GM19035 (cell line): Measurements from ENCODE around the gene ABCB10.
"Not testable (repeated sequence)": the region's sequence is repeated elsewhere in the genome, so short reads cannot be mapped to it uniquely, and the experiment has no call there.

Experiments
- ATAC-seq: cut with Tn5 transposase; IDR thresholded peaks from one replicate; pipeline ENCODE4 v1.9.1; 2021; ENCODE audit not compliant: unreplicated experiment

Gene ABCB10

GRCh38 chr1:229558460-229559335 is at the start of gene ABCB10:
Gene ABCB10 (minus strand): TSS chr1:229558707. CDS start chr1:229558652, 55 bp downstream.
- ATAC-seq = peak; percentile 87

GRCh38 chr1:229607370-229607769 is 48.9 kb upstream of the ABCB10 start:
- ATAC-seq = no peak

- no peak for ATAC-seq
These were observed 45.0 kb upstream of the ABCB10 start for GRCh38 chr1:229603371-229604005.

DNA sequence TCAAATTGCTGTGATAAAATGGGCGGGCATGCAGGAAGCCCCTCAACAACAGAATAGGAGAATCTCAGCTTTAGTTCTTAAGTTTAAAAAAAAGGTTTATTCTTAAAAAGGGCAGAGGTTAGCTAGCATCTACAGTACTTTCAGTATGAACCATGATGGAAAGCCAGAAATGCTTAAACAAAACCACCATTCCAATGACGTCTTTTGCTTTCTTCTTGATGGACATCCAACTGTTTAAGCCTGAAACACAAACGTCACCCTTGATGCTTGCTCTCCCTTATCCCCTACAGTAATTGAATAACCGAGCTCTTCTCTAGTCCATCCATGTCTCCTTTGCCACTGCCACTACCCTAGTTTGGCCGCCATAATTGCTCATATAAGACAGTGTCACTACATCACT is 41.7 kb upstream of the ABCB10 start:
- no peak for ATAC-seq

DNA sequence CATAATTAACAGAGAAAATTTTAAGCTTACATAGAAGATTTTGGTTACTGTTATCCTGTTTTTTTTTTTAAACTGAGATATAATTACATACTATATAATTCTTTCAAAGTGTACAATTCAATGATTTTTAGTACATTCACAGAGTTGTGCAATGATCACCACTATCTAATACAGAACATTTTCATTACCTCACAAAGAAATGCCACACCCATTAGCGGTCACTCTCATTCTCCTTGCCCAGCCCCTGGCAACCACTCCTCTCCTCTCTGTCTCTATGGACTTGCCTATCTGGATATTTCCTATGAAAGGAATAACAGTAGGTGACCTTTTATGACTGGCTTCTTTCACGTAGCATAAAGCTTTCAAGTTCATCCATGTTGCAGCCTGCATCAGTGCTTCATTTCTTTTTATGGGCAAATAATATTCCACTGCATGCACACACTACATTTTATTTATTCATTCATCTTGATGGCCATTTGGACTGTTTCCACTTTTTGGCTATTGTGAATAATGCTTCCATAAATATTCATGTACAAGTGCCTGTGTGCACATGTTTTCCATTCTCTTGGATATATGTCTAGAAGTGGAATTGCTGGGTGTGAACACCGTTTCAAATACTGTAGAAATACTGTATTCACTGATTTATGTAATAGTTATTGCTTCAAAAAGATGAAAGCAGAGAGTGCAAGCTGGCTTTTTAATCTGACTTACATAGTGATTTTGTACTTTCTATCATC is 40.9 kb upstream of the ABCB10 start:
- no peak for ATAC-seq

- ATAC-seq = no peak
These were observed 39.4 kb upstream of the ABCB10 start for GRCh38 chr1:229597877-229598276.

DNA sequence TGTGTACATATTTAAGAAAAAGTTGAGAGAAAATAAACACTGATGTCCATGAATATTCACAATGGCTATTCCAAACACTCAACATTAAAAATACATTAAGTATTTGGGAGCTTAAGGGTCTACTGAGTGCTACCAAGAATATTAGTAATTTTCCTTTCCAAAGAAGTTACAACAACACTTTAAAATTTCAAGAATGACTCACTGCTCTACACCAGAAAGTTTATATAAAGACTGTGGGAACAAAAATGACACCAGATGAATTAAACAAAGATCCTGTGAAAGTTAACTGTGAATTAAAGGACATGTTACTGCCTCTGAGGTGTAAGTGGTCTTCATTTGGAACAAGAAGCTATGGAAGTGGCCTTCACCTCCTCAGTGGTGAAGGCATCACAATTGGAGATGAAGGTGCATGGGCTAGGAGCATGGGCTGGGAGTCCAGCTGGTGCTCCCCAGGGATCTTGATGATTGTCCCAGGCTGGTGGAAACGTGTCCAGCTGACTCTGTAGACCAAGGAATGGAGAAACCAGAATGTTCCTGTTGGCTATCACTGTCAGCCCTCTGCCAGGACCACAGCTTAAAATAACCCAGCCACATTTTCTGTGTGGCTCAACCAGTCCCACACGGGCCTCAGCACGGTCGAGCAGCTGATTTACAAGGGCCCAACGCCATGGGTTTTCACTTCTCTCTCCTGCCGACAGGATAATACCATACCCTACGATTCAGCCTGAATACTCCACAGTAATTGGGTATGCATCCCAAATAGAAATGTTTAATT is 38.6 kb upstream of the ABCB10 start:
- ATAC-seq = no peak

DNA sequence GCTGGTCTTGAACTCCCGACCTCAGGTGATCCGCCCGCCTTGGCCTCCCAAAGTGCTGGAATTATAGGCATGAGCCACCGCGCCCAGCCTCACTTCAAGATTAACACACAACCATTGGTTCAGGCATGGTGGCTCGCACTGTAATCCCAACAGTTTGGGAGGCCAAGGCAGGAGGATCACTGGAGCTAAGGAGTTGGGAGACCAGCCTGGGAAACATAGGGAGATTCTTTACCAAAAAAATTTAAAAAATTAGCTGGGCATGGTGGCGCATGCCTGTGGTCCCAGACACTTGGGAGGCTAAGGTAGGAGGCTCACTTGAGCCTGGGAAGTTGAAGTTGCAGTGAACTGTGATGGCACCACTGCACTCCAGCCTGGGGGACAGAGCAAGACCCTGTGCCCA is 37.4 kb upstream of the ABCB10 start:
- ATAC-seq = not testable (repeated sequence)

DNA sequence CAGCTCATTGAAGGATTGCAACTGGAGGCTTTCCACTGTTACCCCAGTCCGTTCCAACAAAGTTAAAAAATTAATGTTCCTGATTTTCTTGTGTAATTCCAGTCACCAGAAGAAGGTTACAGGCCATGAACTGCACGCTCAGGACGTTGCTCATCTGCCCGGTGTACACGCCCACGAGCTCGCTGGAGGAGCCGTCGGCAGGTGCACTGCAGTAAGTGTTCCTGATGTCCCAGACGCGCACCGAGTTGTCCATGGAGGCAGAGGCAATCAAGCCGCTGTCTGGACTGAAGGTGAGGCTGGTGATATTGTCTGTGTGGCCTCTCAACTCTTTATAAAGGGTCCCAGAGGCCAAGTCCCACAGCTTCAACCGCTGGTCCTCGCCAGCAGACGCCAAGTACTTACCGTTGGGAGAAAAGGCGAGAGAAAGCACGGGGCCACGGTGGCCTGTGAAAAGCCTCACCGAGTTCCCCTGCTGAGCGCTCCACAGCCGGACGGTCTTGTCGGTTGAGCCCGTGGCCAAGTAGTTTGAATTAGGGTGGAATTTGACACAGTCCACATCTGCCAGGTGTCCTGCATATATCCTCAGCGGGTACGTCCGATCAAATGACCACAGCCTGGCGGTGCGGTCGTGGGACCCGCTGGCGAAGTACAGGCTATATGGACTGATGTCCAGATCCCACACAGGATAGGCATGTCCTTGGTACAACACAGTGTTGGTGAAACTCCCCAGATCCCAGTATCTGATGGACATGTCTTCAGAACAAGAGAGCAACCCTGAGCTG is 35.9 kb upstream of the ABCB10 start:
- ATAC-seq = no peak

DNA sequence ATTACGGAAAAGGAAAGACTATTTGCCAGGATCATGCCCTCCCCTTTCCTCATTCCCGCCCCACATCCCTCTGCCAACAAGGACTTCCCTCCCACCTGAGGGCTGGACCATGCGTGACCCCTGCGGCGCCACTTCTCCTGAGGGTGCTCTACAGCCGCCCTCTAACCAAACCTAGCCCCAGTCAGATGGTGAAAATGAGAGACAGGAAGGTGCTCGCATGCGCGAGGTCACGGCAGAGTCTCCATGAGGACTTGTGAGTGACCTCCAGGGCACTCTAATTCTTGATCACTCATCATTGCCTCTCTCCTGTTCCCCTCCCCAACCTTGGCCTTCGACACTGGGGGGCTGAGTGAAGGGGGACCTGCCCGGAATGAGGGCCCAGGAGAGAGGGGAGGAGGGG is 35.3 kb upstream of the ABCB10 start:
- no peak for ATAC-seq

DNA sequence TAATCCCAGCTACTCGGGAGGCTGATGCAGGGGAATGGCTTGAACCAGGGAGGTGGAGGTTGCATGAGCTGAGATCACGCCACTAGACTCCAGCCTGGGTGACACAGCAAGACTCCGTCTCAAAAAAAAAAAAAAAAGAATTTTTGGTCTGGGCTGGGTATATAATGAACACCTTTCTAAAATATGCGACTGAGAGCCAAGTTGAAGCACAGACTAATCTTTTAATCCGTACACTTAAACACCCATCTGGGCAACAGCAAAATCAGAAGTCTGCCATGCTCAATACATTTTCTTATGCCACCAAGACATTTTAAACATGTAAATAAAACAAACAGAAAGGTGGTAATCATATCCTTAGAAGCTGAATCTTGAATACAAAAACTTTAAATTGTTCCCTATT is 31.6 kb upstream of the ABCB10 start:
- no peak for ATAC-seq

GRCh38 chr1:229585338-229585737 is 26.8 kb upstream of the ABCB10 start:
- ATAC-seq = no peak

DNA sequence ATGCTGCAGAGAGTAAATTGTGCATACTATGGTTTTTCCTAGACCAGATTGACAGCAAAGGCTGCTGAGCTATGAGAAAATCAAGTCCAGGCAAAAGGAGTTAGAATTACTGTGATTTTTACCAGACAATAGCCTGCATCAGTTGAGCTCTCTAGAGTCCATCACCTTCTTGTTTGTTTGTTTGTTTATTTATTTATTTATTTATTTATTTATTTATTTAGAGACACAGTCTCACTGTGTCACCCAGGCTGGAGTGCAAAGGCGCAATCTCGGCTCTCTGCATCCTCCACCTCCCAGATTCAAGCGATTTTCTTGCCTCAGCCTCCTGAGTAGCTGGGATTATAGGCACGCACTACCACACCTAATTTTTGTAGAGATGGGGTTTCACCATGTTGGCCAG is 24.2 kb upstream of the ABCB10 start:
- ATAC-seq = no peak

DNA sequence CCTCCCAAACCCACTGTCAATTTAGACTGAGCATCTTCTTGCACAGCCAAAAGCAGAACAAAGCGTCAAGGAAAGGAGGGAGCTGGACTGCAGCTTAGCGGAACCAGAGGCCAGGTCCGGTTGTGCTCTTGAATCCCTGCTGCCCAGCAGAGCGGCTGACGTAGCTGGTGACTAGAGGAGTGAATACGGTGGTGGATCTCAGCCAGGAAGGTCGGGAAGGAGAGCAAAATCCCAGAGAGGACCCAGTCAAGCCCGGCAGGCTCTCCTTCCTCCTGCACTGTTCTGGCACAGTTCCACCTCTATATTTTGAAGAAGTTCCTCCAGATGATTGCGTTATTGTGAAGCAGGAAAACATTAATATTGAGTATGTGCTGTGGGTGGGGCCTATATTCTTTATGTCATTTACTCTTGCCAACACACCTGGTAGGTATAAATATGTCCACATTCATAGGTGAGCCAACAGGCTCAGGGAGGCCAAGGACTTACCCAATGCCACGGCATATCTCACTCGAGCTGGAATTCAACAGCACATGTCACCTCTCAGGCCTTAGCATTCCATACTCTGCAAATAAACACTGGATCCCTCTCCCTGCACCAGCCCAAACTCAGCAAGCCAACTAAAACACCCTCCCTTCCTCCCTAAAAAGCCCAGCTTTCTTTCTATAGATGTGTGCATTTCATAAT is 23.6 kb upstream of the ABCB10 start:
- no peak for ATAC-seq

- ATAC-seq = no peak
These were observed 23.0 kb upstream of the ABCB10 start for GRCh38 chr1:229581485-229581884.

- peak; percentile 68 for ATAC-seq
These were observed 20.7 kb upstream of the ABCB10 start for GRCh38 chr1:229579059-229579673.

DNA sequence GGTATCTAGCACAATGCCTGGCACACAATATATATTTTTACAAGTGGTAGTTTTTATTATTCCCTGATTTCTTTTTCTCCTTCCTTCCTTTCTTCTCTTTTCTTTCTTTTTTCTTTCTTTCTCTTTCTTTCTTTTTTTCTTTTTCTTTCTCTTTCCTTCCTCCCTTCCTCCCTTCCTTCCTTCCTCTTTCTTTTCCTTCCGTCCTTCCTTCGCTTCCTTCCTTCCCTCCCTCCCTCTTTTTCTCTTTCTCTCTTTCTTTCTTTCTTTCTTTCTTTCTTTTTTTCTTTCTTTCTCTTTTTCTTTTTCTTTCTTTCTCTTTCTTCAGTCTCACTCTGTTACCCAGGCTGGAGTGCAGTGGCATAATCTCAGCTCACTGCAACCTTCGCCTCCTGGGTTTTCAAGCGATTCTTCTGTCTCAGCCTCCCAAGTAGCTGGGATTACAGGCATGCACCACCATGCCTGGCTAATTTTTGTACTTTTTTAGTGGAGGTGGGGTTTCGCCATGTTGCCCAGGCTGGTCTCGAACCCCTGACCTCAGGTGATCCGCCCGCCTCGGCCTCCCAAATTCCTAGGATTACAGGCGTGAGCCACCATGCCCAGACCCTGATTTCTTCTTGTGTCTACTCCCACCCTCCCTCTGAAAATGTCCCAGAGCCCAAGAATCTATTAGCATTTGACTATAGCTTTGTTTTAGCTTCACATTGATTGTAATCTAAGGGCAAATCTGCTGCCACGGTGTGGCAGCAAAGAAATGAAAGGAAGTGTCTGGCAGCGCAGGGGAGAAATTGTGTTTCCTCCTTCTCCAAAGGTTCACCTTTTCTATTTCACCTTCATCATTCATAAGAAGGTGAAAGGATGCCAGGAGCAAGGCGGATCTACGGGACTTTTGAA is 19.9 kb upstream of the ABCB10 start:
- ATAC-seq = peak; percentile 29
